Right cardiac atrium (tissue), 5 donors: ENCODE data around the gene TGM2. TPM values are rescaled to one million over a fixed set of nuclear protein-coding genes. Genes with fewer than 3 reads are reported as not detected.

Experiments
- ATAC-seq, 2 donors: fragments of 200-7000 bp; cut with Tn5 transposase; one replicate each; pipeline versions ENCODE4 v1.8.0 to v1.9.1; 2020; ENCODE audit warnings: moderate library complexity in 2 of 2, mild to moderate bottlenecking in 1 of 2
- DNase-seq, 3 donors: peaks; one replicate each; pipeline ENCODE4 v3.0.0-alpha.2; 2020
- H3K27ac ChIP-seq: one replicate; pipeline ENCODE4 v1.5.1; 2013; ENCODE audit warnings: mild to moderate bottlenecking, low read length, control low read depth, moderate library complexity
- H3K27me3 ChIP-seq: one replicate; pipeline ENCODE4 v1.6.1; 2013; ENCODE audit not compliant: control insufficient read depth, insufficient read depth
- H3K4me1 ChIP-seq: one replicate; pipeline ENCODE4 v1.6.1; 2013; ENCODE audit warnings: low read length; ENCODE audit not compliant: control insufficient read depth, insufficient read depth
- H3K4me3 ChIP-seq: one replicate; pipeline ENCODE4 v1.5.1; 2013; ENCODE audit warnings: low read length, control low read depth
- H3K9me3 ChIP-seq: one replicate; pipeline ENCODE4 v1.6.1; 2013; ENCODE audit warnings: low read length; ENCODE audit not compliant: control insufficient read depth
- WGBS: extraction: QIAGEN DNeasy Blood & Tissue Kit; methylation state at CpG from one replicate; pipeline ENCODE4 v1.1.7; 2013; 5-methylcytosine and 5-hydroxymethylcytosine counted together
- intact Hi-C, 4 donors: fragments of 100-400 bp; cut with DNase I; formaldehyde crosslinking; loops; one replicate each; pipeline versions ENCODE4 v1.11.0 to v1.14.0; 2022 to 2023
- polyA plus RNA-seq: library from polyadenylated mRNA; stranded (reverse); fragments of 200-250 nt; gene quantifications from one replicate; pipeline ENCODE4 v1.2.3, GENCODE V29; 2013
- total RNA-seq, 4 donors: library from RNA; stranded (reverse); fragmentation: NEBNext Ultra II Directional; extraction: Animal tissue kit (Norgen Biotek cat#: 25700); gene quantifications; one replicate each; pipeline ENCODE4 v1.2.1, GENCODE V29; 2021
- donor health status: healthy with polysubstance abuse.
- donor health status: DM: no; HTN: yes; CAD: no.
- donor health status: DM: no; HTN: no; CAD: no.
- donor health status: DM: no; HTN: yes; CAD: no; lungs with severe emphysema.
- donor health status: DM: yes; HTN: yes; CAD: no.

The TGM2 gene
- total and polyA plus RNA-seq, 5 donors = 447 to 1,731 (median 1,246) TPM

GRCh38 chr20:38167851-38168760 lies 3.0 kb upstream of the TGM2 start:
- DNase-seq (peak; percentile 92), ATAC-seq (peak; percentile 51 to 57)
- Histone ChIP-seq H3K4me3 (no peak overlapping the region), H3K9me3 (no peaks in the 10 kb centered on the region), H3K4me1 (peaks cover 29% of the 10 kb centered on the region), H3K27me3 (no peaks in the 10 kb centered on the region), H3K27ac (peak overlapping the region; percentile 66)
- intact Hi-C loops = loop anchor here (5.0 kb wide), 6 partner anchors 44 to 111 kb away; no protein-coding TSS in a partner anchor
- 34% methylated on average over 7 of the region's 7 CpGs for WGBS

GRCh38 chr20:38167328-38167850 lies 2.3 kb upstream of the TGM2 start:
- WGBS = 92% methylated on average over 8 of the region's 8 CpGs
- DNase-seq (no peak), ATAC-seq (no peak)
- H3K4me1 ChIP-seq = peaks cover 29% of the 10 kb centered on the region
- intact Hi-C loops = loop anchor here (5.0 kb wide), 6 partner anchors 45 to 110 kb away; no protein-coding TSS in a partner anchor
- H3K9me3 ChIP-seq = no peaks in the 10 kb centered on the region
- no peak overlapping the region for H3K4me3 ChIP-seq
- no peaks in the 10 kb centered on the region for H3K27me3 ChIP-seq
- peak overlapping the region; percentile 66 for H3K27ac ChIP-seq

- intact Hi-C loops = loop anchor here (5.0 kb wide), 6 partner anchors 46 to 109 kb away; no protein-coding TSS in a partner anchor
- Histone ChIP-seq H3K9me3 (no peaks in the 10 kb centered on the region), H3K27ac (peak overlapping the region; percentile 79), H3K4me1 (peaks cover 29% of the 10 kb centered on the region), H3K4me3 (no peak overlapping the region), H3K27me3 (no peaks in the 10 kb centered on the region)
- ATAC-seq (no peak), DNase-seq (no peak)
- 65% methylated on average over 11 of the region's 11 CpGs for WGBS
These were observed 1.7 kb upstream of the TGM2 start for GRCh38 chr20:38166703-38167233.

- peaks cover 26% of the 10 kb centered on the region for H3K4me1 ChIP-seq
- H3K9me3 ChIP-seq = no peaks in the 10 kb centered on the region
- intact Hi-C loops = loop anchor here (5.0 kb wide), 6 partner anchors 46 to 109 kb away; no protein-coding TSS in a partner anchor
- no peak overlapping the region for H3K4me3 ChIP-seq
- peak in 1 of 3 donors; percentile 50 for DNase-seq
- 61% methylated on average over 11 of the region's 11 CpGs for WGBS
- H3K27me3 ChIP-seq = no peaks in the 10 kb centered on the region
- no peak for ATAC-seq
- peak overlapping the region; percentile 79 for H3K27ac ChIP-seq
These were observed 1.1 kb upstream of the TGM2 start for GRCh38 chr20:38165966-38166702.

- Histone ChIP-seq H3K27me3 (no peaks in the 10 kb centered on the region), H3K4me1 (peaks cover 27% of the 10 kb centered on the region), H3K27ac (peak overlapping the region; percentile 88), H3K4me3 (peak overlapping the region; percentile 79), H3K9me3 (no peaks in the 10 kb centered on the region)
- WGBS = 35% methylated on average over 14 of the region's 14 CpGs
- intact Hi-C loops = loop anchor here (5.0 kb wide), 6 partner anchors 48 to 107 kb away; no protein-coding TSS in a partner anchor
- peak; percentile 2 to 10 for ATAC-seq
- DNase-seq = peak; percentile 38 to 78 (median 71)
These were observed 414 bp downstream of the TGM2 start for GRCh38 chr20:38164624-38165088.

GRCh38 chr20:38164069-38164468 lies 1.0 kb downstream of the TGM2 start:
- DNase-seq = peak in 2 of 3 donors; percentile 16 to 53
- Histone ChIP-seq H3K4me1 (peaks cover 29% of the 10 kb centered on the region), H3K27ac (peak overlapping the region; percentile 88), H3K4me3 (peak overlapping the region; percentile 79), H3K9me3 (no peaks in the 10 kb centered on the region), H3K27me3 (no peaks in the 10 kb centered on the region)
- 61% methylated on average over 5 of the region's 5 CpGs for WGBS
- no peak for ATAC-seq
- intact Hi-C loops = loop anchor here in 2 of 4 donors (5.0 kb wide), 2 partner anchors 92 to 107 kb away; no protein-coding TSS in a partner anchor

- Histone ChIP-seq H3K27me3 (no peaks in the 10 kb centered on the region), H3K27ac (peak overlapping the region; percentile 88), H3K4me3 (peak overlapping the region; percentile 79), H3K9me3 (no peaks in the 10 kb centered on the region), H3K4me1 (peaks cover 31% of the 10 kb centered on the region)
- ATAC-seq (no peak), DNase-seq (no peak)
- intact Hi-C loops = loop anchor here in 2 of 4 donors (5.0 kb wide), 2 partner anchors 91 to 106 kb away; no protein-coding TSS in a partner anchor
- 43% methylated on average over 15 of the region's 15 CpGs for WGBS
These were observed 1.9 kb downstream of the TGM2 start for GRCh38 chr20:38162878-38163875.

GRCh38 chr20:38162149-38162548 lies 2.9 kb downstream of the TGM2 start:
- peak overlapping the region; percentile 68 for H3K27ac ChIP-seq
- DNase-seq (no peak), ATAC-seq (no peak)
- H3K9me3 ChIP-seq = no peaks in the 10 kb centered on the region
- 65% methylated on average over 2 of the region's 2 CpGs for WGBS
- H3K4me1 ChIP-seq = peaks cover 34% of the 10 kb centered on the region
- peak overlapping the region; percentile 11 for H3K4me3 ChIP-seq
- intact Hi-C loops = loop anchor here in 2 of 4 donors (5.0 kb wide), 2 partner anchors 90 to 105 kb away; no protein-coding TSS in a partner anchor
- H3K27me3 ChIP-seq = no peaks in the 10 kb centered on the region

GRCh38 chr20:38161412-38161774 lies 3.7 kb downstream of the TGM2 start:
- no peak overlapping the region for H3K4me3 ChIP-seq
- H3K27ac ChIP-seq = peak overlapping the region; percentile 77
- intact Hi-C loops = loop anchor here in 2 of 4 donors (5.0 kb wide), 2 partner anchors 89 to 104 kb away; no protein-coding TSS in a partner anchor
- H3K27me3 ChIP-seq = no peaks in the 10 kb centered on the region
- H3K4me1 ChIP-seq = peaks cover 28% of the 10 kb centered on the region
- DNase-seq (no peak), ATAC-seq (no peak)
- 93% methylated on average over 14 of the region's 14 CpGs for WGBS
- no peaks in the 10 kb centered on the region for H3K9me3 ChIP-seq
